Left colon (tissue), 2 donors: ENCODE measurements around the gene RBM4B. TPM values are rescaled to one million over a fixed set of nuclear protein-coding genes. Genes with fewer than 3 reads are reported as not detected.

Experiments
- ATAC-seq: fragments of 200-7000 bp; cut with Tn5 transposase; one replicate; pipeline ENCODE4 v1.9.1; 2020; ENCODE audit warnings: mild to moderate bottlenecking, moderate library complexity
- DNase-seq, 2 donors: peaks; one replicate each; pipeline ENCODE4 v3.0.0-alpha.2; 2020
- intact Hi-C, 2 donors: fragments of 100-400 bp; cut with DNase I in 1 of 2; cut with micrococcal nuclease in 1 of 2; formaldehyde crosslinking; loops; one replicate each; pipeline versions ENCODE4 v1.11.2 to v1.14.0; 2022; cut with DNase I, micrococcal nuclease
- total RNA-seq, 2 donors: library from RNA; stranded (reverse); fragmentation: NEBNext Ultra II Directional; extraction: Animal tissue kit (Norgen Biotek cat#: 25700); gene quantifications; one replicate each; pipeline ENCODE4 v1.2.1, GENCODE V29; 2021
- donor health status: DM: no; HTN: no; CAD: no.
- donor health status: DM: yes; HTN: yes; CAD: no.

The RBM4B gene
- total RNA-seq, 2 donors from 2014 or later: 14.7 to 17.6 TPM

- no peak for ATAC-seq
- no peak for DNase-seq
- intact Hi-C loops: no loop called here
These were observed 32.8 kb upstream of the RBM4B start for GRCh38 chr11:66710384-66710930.

DNA sequence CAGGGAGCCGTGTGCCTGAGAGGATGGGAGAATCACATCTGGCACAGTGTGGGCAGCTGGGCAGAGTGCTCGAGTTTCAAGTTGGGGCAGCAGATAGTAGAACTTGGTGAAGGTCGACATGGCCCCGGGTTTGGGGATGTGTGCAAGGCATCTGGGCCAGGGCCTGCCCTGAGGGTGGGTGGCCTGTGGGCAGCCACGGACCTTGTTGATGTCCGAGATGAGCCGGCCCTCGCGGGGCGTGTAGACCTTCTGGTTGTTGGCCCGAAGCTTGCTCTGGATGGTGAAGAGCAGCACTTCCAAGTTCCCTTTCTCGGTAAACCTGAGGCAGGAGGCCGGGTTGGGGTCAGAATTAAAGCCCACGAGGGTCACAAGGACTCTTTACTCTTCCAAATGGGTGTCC lies 31.0 kb upstream of the RBM4B start:
- intact Hi-C loops: no loop called here
- ATAC-seq (no peak), DNase-seq (no peak)

- ATAC-seq (no peak), DNase-seq (no peak)
- intact Hi-C loops: no loop called here
These were observed 30.4 kb upstream of the RBM4B start for GRCh38 chr11:66708094-66708493.

- ATAC-seq (no peak), DNase-seq (no peak)
- intact Hi-C loops: no loop called here
These were observed 29.8 kb upstream of the RBM4B start for GRCh38 chr11:66707486-66707885.

DNA sequence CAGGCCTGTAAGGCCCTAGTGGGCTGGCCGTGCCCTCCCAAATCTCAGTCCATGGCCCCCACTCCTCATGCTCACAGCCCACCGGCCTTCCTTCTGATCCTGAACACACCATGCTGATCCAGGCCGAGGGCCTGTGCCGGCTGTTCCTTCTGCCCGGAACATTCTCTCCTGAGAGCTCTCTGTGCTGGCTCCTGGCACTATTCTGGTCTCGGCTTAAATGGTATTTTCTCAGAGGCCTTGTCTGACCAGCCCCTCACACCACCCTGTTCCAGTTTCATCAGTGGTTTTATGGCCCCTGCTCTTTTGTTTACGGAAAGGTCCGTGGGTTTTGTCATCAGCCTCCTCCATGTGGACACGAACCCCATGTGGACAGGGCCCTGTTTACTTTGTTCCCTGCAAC lies 29.3 kb upstream of the RBM4B start:
- no peak for DNase-seq
- intact Hi-C loops: no loop called here
- no peak for ATAC-seq

DNA sequence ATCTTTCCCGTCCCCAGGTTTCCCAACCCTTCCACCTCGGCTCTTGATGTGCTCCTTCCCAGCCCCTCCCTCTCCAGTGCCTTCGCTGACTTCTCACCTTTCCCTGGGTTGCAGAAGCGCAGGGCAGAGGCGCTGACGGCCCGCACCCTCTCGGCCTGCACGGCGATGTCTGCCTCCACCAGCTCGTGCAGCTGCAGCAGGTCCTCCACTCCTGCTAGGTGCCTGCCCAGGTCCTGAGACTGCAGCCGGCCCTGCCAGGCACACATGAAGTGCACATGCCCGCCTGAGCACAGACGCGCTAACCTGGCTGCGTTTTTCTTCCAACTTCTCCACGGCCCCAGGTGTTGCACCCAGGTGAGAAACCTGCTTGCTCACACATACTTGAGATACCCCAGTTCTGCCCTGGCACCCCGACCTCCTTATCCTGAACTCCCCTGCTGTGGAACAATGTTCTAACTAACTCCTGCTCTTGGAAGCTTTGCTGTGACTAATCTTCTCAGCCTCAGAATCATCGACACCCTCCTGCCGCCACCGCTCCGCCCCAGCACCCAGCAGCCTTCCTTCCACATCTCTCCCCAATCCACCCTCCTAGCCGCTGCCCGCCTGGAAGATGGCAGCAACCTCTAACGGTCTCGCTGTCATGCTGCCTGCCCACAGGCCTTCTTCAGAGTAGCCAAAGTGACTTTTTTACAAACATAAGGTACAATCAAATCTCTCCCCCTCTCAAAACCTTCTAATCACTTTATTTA lies 28.1 kb upstream of the RBM4B start:
- intact Hi-C loops: no loop called here
- DNase-seq: no peak
- ATAC-seq: no peak

DNA sequence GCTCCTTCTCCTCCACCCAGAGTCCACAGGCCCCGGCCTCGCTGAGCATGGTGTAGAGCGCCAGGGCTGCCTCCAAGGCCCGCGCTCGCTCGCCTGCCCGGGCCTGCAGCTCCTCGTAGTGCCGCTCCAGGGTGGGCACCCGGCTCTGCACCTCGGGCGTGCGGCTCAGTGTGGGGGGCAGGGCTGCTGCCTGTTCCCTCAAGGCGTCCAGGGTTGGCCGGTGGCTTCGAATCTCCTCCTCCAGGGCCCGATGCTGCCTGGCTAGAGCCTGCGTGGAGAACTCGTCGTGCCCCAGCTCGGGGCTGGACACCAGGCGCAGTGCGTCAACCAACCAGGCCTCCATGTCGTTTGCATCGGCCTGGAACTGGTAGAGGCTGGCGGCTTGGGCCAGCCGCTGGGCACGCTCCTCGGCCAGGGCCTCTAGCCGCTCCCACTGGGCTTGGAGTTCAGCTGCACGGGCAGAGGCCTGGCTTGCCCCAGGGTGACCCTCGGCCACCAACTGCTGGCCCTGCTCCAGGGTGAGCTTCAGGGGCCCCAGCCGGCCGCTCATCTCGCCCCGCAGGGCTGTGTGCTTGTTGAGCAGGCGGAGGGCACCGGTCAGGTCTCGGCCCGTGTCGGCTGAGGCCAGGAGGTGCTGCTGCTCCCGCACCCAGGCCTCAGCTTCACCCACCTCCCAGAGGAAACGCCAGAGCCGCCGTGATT lies 27.1 kb upstream of the RBM4B start:
- DNase-seq (no peak), ATAC-seq (no peak)
- intact Hi-C loops: no loop called here

- intact Hi-C loops: no loop called here
- ATAC-seq (no peak), DNase-seq (peak in 1 of 2 donors; percentile 47)
These were observed 23.9 kb upstream of the RBM4B start for GRCh38 chr11:66701432-66702240.

- intact Hi-C loops: no loop called here
These were observed 23.1 kb upstream of the RBM4B start for GRCh38 chr11:66700742-66701141.

DNA sequence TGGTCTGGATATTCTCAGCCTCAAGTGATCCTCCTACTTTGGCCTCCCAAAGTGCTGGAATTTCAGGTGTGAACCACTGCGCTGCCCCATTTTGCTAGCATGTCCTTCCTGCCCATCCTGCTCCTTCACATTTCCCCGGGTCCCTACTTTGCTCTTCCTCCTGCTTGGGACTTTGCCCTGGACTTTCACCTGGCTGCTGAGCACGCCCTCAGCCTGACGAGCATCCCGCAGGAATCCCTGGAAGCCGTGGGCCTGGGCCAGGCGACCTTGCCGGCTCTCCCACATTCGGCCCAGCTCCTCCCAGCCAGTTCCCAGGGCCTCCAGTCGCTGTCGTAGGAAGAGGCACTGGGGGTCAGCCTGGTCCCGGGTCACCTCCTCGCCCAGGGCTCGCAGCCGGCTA lies 22.6 kb upstream of the RBM4B start:
- DNase-seq: no peak
- intact Hi-C loops: no loop called here
- peak; percentile 66 for ATAC-seq

More at GRCh38 chr11:66700742-66701141, 23.1 kb upstream of the RBM4B start:
- DNase-seq (no peak), ATAC-seq (no peak)

DNA sequence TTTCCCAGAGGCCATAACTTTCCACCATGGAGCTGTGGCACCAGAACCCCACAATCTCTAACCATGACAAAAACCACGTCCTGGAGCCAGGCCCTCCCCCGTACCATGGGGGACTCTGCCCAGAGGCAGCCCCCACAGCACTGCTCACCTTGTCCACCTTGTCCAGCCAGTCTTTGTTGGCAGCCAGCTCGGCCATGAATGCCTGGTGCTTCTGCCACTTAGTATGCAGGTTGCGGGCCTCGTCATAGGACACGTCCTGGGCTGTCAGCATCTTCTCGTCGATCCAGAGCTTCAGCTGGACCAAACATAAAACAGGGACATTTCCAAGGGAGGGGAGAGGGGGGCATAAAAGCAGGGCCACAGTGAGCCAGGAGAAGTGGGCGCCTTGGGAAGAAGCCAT lies 20.8 kb upstream of the RBM4B start:
- intact Hi-C loops: loop anchor here in 1 of 2 donors (10.0 kb wide), 1 partner anchor 136 kb away; no protein-coding TSS in a partner anchor
- ATAC-seq (no peak), DNase-seq (no peak)

GRCh38 chr11:66697988-66698387 lies 20.3 kb upstream of the RBM4B start:
- ATAC-seq (no peak), DNase-seq (no peak)
- intact Hi-C loops: loop anchor here in 1 of 2 donors (10.0 kb wide), 1 partner anchor 137 kb away; no protein-coding TSS in a partner anchor

GRCh38 chr11:66696146-66696545 lies 18.5 kb upstream of the RBM4B start:
- intact Hi-C loops: loop anchor here in 1 of 2 donors (10.0 kb wide), 1 partner anchor 139 kb away; no protein-coding TSS in a partner anchor
- DNase-seq (no peak), ATAC-seq (no peak)

GRCh38 chr11:66694732-66695207 lies 17.1 kb upstream of the RBM4B start:
- intact Hi-C loops: loop anchor here (2.0 to 10.0 kb wide), 2 partner anchors 140 kb away; no protein-coding TSS in a partner anchor
- peak; percentile 99 for ATAC-seq
- peak; percentile 90 to 92 for DNase-seq

DNA sequence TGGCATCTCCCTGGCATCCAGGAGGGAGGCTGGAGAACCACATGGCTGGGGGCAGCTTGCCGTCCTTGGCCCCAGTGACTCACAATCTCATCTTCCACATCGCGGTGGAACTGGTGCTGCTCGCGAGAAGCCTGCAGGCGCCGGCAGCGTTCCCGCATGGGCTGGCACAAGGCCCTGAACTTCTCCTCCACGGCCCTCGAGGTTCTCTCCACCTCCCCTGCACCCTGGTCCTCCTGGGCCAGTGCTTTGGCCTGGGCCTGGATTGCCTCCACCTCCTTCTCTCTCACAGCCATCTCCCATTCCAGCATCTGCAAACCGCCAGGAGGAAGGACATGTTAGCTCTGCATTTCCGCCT lies 16.3 kb upstream of the RBM4B start:
- intact Hi-C loops: loop anchor here (2.0 to 10.0 kb wide), 2 partner anchors 141 kb away; no protein-coding TSS in a partner anchor
- DNase-seq (no peak), ATAC-seq (no peak)

DNA sequence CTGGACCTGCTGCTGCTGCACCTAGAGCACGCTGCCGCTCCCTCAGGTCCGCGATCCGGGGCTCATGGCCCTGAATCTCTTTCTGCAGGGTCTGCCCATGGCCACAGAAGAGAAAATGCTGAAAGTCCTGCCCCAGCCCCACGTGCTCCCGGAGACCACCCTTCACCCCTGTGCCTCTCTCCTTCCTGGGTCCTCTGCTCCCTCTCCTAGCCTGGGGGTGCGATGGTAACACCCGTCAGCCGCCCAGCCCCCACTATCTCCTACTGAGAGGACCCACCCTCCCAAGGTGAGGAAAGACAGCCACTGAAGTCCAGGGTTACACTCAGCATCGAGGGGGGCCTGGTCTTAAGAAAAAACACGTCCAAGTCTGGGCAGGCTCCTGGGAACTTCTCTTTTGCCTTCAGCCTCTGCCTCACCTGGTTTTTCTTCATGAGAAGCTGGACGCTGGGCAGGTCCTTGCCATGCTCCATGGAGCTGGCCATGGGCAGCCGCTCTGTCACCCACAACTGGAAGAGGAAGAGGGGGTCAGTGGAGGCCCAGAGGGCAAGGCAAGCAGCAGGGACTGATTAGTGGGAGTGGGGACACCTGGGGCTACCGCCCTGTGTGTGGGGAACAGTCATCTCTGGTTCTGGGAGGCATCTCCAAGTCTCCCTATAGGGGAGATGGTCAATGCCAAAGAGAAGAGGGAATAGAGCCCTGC lies 15.8 kb upstream of the RBM4B start:
- no peak for ATAC-seq
- no peak for DNase-seq
- intact Hi-C loops: loop anchor here (2.0 to 10.0 kb wide), 2 partner anchors 141 kb away; no protein-coding TSS in a partner anchor

- intact Hi-C loops: loop anchor here in 1 of 2 donors (10.0 kb wide), 1 partner anchor 142 kb away; no protein-coding TSS in a partner anchor
- DNase-seq: no peak
- ATAC-seq: no peak
These were observed 15.2 kb upstream of the RBM4B start for GRCh38 chr11:66692871-66693331.

GRCh38 chr11:66692446-66692845 lies 14.8 kb upstream of the RBM4B start:
- intact Hi-C loops: loop anchor here in 1 of 2 donors (10.0 kb wide), 1 partner anchor 142 kb away; no protein-coding TSS in a partner anchor
- no peak for DNase-seq
- ATAC-seq: no peak
